Kidney glomerular epithelial cell (primary cell): ENCODE data around the gene GNAO1.
A peak's percentile ranks its signal among the peaks of the same experiment; 100 is the strongest.

Experiments
- DNase-seq: peaks from one replicate; lab custom pipeline; 2025; lab: John Stamatoyannopoulos, UW

The GNAO1 gene

GRCh38 chr16:56289862-56290261 is 98.6 kb downstream of the GNAO1 start:
- no peak for DNase-seq

GRCh38 chr16:56294014-56294413 is 102.7 kb downstream of the GNAO1 start:
- DNase-seq, result no peak

- no peak for DNase-seq
Measured at GRCh38 chr16:56294579-56294978, 103.3 kb downstream of the GNAO1 start.

GRCh38 chr16:56295059-56295665 is 103.9 kb downstream of the GNAO1 start:
- no peak for DNase-seq

DNA sequence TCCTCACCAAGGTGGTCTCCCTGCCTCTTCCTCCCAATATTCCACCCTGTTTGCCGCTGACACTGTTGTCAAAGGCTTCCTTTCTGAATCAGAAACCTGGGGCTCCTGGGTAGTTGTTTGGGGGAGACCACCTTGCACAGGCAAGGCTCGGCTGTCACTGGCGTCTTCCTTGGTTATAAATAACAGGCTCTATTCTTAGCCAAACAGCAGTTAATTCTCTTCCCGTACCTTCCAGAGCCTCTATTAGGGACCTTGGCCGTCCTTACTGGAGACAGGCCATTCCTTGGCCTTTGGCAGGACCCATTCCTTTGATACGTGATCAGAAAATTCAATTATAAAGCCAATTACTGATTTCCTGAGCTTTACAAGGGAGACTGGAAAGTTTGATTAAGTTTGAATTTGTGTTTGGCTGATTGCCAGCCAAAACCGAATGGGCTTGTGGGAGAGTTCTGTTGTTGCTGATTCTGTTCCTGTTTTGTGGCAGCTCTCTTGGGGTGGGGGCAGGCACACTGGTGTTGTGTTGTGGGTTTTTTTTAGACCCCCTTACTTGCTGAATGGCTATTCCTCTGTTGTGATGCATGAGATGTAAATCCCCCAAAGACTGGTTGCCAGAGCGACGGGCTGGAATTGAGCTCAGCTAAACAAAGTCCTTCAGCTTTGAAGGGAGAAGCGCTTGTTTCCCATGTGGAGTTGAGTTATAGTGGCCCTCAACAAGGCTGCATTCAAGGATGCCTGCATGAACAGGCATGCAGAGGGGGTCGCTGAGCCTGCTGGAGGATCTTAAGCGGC is 104.6 kb downstream of the GNAO1 start:
- no peak for DNase-seq

DNA sequence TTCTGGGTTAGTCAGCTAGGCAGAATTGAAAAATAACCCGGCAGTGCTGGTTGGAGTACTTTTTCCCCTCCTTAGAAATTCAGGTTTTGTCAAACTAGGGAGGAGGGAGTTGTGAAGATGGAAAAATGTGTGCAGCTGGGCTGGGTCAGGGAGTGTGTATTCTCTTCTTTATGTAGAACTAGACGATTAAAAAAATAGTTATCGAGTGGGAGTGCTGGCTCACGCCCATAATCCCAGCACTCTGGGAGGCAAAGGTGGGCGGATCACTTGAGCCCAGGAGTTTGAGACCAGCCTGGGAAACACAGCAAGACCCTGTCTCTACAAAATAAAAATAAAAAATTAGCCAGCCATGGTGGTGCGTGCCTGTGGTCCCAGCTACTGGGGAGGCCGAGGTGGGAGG is 106.4 kb downstream of the GNAO1 start:
- DNase-seq, result no peak

DNA sequence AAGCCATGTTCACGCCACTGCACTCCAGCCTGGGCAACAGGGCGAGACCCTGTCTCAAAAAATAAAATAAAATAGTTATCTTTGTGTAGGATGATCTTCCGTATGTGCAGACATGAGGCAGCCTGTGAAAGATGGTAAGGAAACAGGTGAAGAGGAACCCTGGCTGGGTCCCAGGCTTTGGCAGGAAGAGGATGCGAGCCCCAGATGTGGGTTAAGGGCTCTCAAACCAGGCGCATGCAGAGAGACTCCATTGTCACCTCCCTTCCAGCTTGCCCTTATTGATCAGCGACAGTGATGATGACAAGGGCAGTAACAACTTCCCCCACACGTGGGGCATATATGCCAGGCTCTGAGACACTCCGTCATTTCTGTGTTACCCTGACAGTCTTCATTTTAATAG is 106.8 kb downstream of the GNAO1 start:
- no peak for DNase-seq

DNA sequence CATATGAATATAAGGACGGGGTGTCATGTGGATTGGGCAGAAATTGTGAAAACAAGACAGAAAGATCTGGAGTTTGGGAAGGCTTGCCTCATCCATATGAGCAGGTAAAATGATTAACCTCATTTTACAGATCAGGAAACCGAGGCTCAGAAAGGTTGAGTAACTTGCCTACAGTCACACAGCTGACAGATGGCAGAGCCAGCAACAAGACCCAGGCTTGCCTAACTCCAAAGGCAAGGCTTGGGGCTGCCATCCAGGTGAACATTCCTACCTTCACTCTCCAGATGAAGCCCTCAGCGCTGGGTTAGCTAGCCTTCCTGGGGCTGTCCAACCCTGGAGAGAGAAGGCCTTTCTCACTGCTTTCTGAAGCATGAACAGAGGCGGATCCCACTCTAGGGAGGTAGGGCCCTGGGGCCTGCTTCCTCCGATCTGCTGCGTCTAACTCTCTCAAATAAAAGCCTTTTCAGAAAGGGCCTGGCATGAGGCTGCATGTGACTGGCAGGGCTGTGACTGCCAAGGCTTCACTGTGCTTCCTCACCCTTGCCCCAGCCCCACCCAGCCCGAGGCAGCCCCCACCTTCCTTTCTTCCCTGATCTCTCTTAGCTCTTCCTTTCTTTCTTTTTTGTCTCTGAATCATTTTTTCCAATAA is 107.8 kb downstream of the GNAO1 start:
- peak; percentile 19 for DNase-seq

GRCh38 chr16:56300242-56300623 is 108.9 kb downstream of the GNAO1 start:
- no peak for DNase-seq

GRCh38 chr16:56300891-56301850 is 109.9 kb downstream of the GNAO1 start:
- peak; percentile 5 for DNase-seq

- no peak for DNase-seq
Measured at GRCh38 chr16:56302506-56302905, 111.2 kb downstream of the GNAO1 start.

DNA sequence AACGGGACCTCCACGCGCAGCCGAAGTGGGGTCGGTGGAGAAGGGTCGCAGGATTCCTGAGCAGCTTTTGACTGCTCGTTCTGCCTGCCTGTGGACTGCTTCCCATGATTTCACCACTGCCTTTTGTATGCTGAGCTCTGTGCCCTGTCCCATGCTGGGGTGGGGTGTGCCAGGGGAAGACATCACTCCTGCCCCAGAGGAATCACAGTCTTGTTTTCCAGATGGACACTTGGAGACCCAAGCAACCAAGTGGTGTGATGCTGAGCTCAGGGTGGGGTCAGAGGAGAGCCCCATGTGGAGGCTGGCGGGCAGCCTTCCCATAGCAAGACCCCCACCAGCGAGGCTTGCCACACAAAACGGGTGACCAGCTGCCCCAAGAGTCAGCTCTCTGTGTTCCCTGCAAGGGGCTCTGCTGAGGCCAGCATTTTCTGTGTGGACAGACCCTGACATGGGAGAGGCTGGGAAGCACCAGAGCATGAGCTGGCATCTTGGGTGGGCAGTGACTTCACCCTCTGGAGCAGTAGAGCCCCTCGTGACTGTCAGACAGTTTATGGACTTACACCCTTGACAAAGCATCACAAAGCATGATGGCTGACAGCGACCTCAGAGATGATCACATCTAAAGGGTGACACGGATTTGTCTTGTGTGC is 111.9 kb downstream of the GNAO1 start:
- DNase-seq, result no peak

DNA sequence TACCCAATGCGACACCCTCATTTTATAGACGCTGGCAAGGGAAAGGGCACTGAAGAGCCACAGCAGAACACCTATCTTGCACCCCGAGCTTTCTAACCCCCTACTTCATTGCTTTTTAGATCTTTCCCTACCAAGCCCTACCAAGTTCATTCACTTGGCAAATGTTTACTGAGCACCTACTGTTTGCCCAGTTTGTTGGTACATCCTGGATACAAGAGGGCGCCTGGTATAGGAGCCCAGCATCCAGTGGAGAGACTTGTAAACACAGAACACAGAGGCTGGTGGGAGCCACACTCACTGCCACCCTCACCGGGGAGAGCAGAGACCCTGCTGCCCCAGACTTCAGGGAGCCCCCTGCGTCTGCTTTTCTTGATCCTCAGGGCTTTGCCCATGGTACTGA is 112.6 kb downstream of the GNAO1 start:
- DNase-seq, result no peak

DNA sequence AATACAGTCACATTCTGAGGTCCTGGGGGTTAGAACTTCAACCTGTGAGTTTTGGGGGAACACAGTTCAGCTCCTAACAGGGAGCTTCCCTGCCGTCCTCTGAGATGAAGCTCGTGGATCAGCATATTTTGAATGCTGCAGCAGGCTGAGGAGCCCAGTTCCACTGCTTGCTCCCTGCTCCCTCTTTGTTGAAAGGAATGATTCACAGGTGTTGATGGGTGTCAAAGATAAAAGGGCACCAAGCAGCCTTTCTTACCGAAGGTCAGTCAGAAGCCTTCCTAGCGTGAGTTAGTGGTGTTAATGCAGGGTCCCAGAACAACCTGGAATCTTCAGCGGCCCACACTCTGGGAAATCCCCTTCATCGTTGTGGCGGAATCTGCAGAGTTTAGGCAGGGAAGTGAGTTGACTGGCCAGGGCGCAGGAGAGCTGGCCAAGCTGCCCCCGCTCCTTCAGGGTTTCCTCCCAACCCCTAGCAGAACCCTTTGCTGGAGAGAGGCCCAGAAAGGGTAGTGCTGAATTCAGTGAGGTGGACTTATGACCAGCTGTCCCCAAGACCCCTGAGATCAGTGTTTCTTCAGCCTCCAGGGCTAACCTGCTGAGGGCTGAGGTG is 114.8 kb downstream of the GNAO1 start:
- DNase-seq, result peak; percentile 4

DNA sequence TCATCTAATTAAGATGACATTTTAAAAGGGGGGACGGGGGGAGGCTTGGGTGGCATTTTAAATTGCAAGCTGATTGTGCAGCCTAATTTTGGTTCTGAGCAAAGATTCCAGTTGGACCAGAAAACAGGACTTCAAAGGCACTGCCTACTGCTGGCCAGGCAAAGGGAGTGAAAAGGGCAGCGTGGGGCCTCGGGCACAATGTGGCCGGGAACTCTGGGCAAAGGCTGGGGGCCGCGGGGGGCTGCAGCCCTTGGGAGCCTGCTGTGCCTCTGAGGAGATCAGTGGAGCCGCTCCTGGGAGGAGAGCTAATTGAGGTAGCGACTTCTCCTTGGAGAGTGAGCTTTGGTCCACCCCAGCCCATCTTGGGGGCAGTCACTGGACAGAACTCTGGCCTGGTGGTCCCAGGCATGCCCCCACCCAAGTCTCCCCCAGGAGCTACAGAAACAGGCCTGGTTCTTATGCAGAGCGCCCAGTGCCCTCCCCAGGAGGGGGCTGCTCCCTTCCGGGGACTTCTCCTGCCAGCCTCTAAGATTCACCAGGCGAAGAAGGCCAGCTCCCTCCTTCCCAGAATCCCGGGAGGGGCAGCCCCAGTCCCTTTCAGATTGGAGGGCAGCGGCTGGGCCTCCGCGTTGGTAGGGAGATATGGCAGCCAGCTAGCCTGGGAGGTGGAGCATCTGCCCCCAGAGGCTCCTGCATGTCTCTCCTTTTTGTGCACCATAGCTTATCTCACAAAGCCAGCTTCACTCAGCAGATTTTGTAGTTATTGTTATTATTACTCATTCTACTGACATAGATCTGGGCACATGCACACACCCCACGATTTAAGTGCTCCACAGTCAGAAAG is 115.6 kb downstream of the GNAO1 start:
- no peak for DNase-seq

DNA sequence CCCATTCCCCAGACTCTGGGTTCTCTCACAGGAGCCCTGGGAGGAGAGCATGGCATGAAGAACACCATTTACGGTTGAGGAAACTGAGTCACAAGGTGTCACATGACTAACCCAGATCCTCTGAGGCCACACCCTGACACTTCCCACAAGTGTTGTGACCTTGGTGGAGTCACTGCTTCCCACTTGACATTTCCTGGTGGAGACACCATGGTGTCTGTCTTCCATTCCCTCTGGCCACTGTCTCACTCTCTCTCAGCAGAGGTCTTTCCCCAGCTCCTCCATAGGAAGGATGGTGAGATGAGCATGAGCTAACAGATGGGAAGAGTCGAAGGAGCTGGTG is 116.2 kb downstream of the GNAO1 start:
- DNase-seq, result no peak

- DNase-seq, result no peak
Measured at GRCh38 chr16:56309008-56309407, 117.7 kb downstream of the GNAO1 start.

- DNase-seq, result peak; percentile 19
Measured at GRCh38 chr16:56310690-56311089, 119.4 kb downstream of the GNAO1 start.

GRCh38 chr16:56311208-56312027 is 120.1 kb downstream of the GNAO1 start:
- DNase-seq, result no peak

GRCh38 chr16:56312028-56312300 is 120.7 kb downstream of the GNAO1 start:
- DNase-seq, result no peak
